Gastrocnemius medialis (tissue), 4 donors: Measurements from ENCODE around the gene PSMA4.

Source experiments
- CTCF ChIP-seq, 5 experiments: fragments of 450-650 bp in 3 of 5; fragments of 200-600 bp in 2 of 5; sonication (generic) in 2 of 5; IDR thresholded peaks in 4 of 5; conservative IDR thresholded peaks in 1 of 5; 1 replicate in 4 of 5; 2 replicates in 1 of 5; pipeline ENCODE4 v1.5.1; 2016 to 2019; ENCODE audit warnings: antibody characterized with exemption in 5 of 5, mild to moderate bottlenecking in 3 of 5, moderate library complexity in 3 of 5
- POLR2A ChIP-seq, 2 donors: fragments of 450-650 bp; IDR thresholded peaks; one replicate each; pipeline ENCODE4 v1.6.1; 2017; ENCODE audit warnings: antibody characterized with exemption in 2 of 2, mild to moderate bottlenecking in 2 of 2, moderate library complexity in 2 of 2

GRCh38 chr15:78536134-78536533 is 4.1 kb upstream of the PSMA4 start:
- TF ChIP-seq POLR2A (IDR thresholded peaks at IDR 0.05) (no peak), CTCF (IDR thresholded peaks at IDR 0.05 in 4 of 5, conservative IDR thresholded peaks at IDR 0.05 in 1 of 5) (no peak)
